H1 (cell line): ENCODE results near the gene NAXE. TPM values are rescaled to one million over a fixed set of nuclear protein-coding genes. Genes with fewer than 3 reads are reported as not detected.
"Not testable (repeated sequence)": the region's sequence is repeated elsewhere in the genome, so short reads cannot be mapped to it uniquely, and the experiment has no call there.

Experiments
- CTCF ChIA-PET: fragments of 300-600 bp; sonication (Branson Sonifier 250); formaldehyde crosslinking; loops from one replicate; lab custom pipeline; 2021; ENCODE audit not compliant: partially characterized antibody; lab: Charles Lee
- POLR2A ChIA-PET: fragments of 300-600 bp; sonication (Branson Sonifier 250); formaldehyde crosslinking; loops from one replicate; lab custom pipeline; 2021; ENCODE audit warnings: inconsistent platforms; ENCODE audit not compliant: partially characterized antibody; lab: Charles Lee
- DNase-seq, 2 experiments: peaks; one replicate each; pipeline versions ENCODE4 v3.0.0 to v3.0.0-alpha.2; 2010 to 2022; ENCODE audit warnings: low spot score in 2 of 2, low read depth in 1 of 2, mixed read lengths in 1 of 2
- FAIRE-seq: peaks from 2 replicates; lab custom pipeline; 2011; peaks lifted over from hg19 to GRCh38; lab: Jason Lieb, UNC
- H2AFZ ChIP-seq: 2 replicates; pipeline ENCODE4 v1.8.1; 2012; ENCODE audit warnings: low read length, inconsistent platforms
- H2AK5ac ChIP-seq: 2 replicates; pipeline ENCODE4 v1.6.1; 2013; ENCODE audit warnings: low read depth, low read length
- H2BK120ac ChIP-seq: replicated peaks from 2 replicates; pipeline ENCODE3; 2013; ENCODE audit warnings: low read depth, low read length, inconsistent platforms
- H2BK12ac ChIP-seq: 2 replicates; pipeline ENCODE4 v1.6.1; 2013; ENCODE audit warnings: low read depth, low read length
- H2BK15ac ChIP-seq: 2 replicates; pipeline ENCODE4 v1.6.1; 2013; ENCODE audit warnings: low read length
- H2BK20ac ChIP-seq: 2 replicates; pipeline ENCODE4 v1.6.1; 2013; ENCODE audit warnings: low read length
- H2BK5ac ChIP-seq: 2 replicates; pipeline ENCODE4 v1.6.1; 2013; ENCODE audit warnings: low read depth, low read length
- H3K14ac ChIP-seq: 2 replicates; pipeline ENCODE4 v1.6.1; 2013; ENCODE audit warnings: inconsistent platforms; ENCODE audit not compliant: insufficient read length
- H3K18ac ChIP-seq: 2 replicates; pipeline ENCODE4 v1.6.1; 2013; ENCODE audit warnings: low read length; ENCODE audit errors: extremely low read depth
- H3K23ac ChIP-seq: 2 replicates; pipeline ENCODE4 v1.6.1; 2013; ENCODE audit warnings: inconsistent platforms; ENCODE audit not compliant: insufficient read length
- H3K23me2 ChIP-seq: 2 replicates; pipeline ENCODE4 v1.6.1; 2013; ENCODE audit warnings: low read depth, low read length
- H3K27ac ChIP-seq: 2 replicates; pipeline ENCODE4 v1.6.1; 2011; ENCODE audit warnings: low read depth, low read length, inconsistent platforms
- H3K27me3 ChIP-seq, 4 experiments: replicated peaks in 1 of 4; 1 replicate in 1 of 4; 2 replicates in 3 of 4; pipeline versions ENCODE4 v1.6.1 to v1.8.1; 2011 to 2013; ENCODE audit warnings: low read length in 3 of 4, mild to moderate bottlenecking in 3 of 4, inconsistent platforms in 2 of 4, mixed read lengths in 2 of 4, moderate library complexity in 1 of 4; ENCODE audit not compliant: control insufficient read depth in 3 of 4, insufficient read depth in 3 of 4; ENCODE audit errors: extremely low read depth in 1 of 4
- H3K36me3 ChIP-seq, 4 experiments: 2 replicates each; pipeline versions ENCODE4 v1.6.1 to v1.8.1; 2011 to 2013; ENCODE audit warnings: mild to moderate bottlenecking in 4 of 4, low read length in 3 of 4, moderate library complexity in 2 of 4, control low read depth in 1 of 4, inconsistent platforms in 1 of 4; ENCODE audit not compliant: insufficient read depth in 4 of 4, control insufficient read depth in 2 of 4
- H3K4ac ChIP-seq: replicated peaks from 2 replicates; pipeline ENCODE3; 2013; ENCODE audit warnings: low read length, low read depth, mixed read lengths, inconsistent platforms; ENCODE audit not compliant: insufficient read length
- H3K4me1 ChIP-seq, 4 experiments: replicated peaks in 1 of 4; 1 replicate in 1 of 4; 2 replicates in 3 of 4; pipeline versions ENCODE4 v1.6.1 to v1.8.1; 2011 to 2013; ENCODE audit warnings: low read length in 3 of 4, inconsistent platforms in 2 of 4, mixed read lengths in 1 of 4; ENCODE audit not compliant: insufficient read depth in 4 of 4, control insufficient read depth in 3 of 4
- H3K4me2 ChIP-seq, 2 experiments: 2 replicates each; pipeline versions ENCODE4 v1.6.1 to v1.8.1; 2011 to 2013; ENCODE audit warnings: low read depth in 2 of 2, low read length in 2 of 2, control low read depth in 1 of 2, inconsistent platforms in 1 of 2, mild to moderate bottlenecking in 1 of 2; ENCODE audit not compliant: insufficient read depth in 1 of 2
- H3K4me3 ChIP-seq, 4 experiments: fragments of 200-600, 300-600 bp in 1 of 4; sonication (generic), shearing (Covaris generic), sonication (Bioruptor Twin) in 1 of 4; 2 replicates each; pipeline versions ENCODE4 v1.5.1 to v1.8.1; 2011 to 2016; ENCODE audit warnings: low read length in 4 of 4, low read depth in 3 of 4, control low read depth in 2 of 4, inconsistent platforms in 2 of 4, mild to moderate bottlenecking in 2 of 4, mixed read lengths in 1 of 4, moderate library complexity in 1 of 4; ENCODE audit not compliant: insufficient read depth in 2 of 4; ENCODE audit errors: extremely low read depth in 1 of 4
- H3K56ac ChIP-seq: replicated peaks from 2 replicates; pipeline ENCODE3; 2013; ENCODE audit warnings: low read depth, mild to moderate bottlenecking, mixed read lengths, low read length, inconsistent platforms; ENCODE audit not compliant: insufficient read length
- H3K79me1 ChIP-seq: 2 replicates; pipeline ENCODE4 v1.6.1; 2013; ENCODE audit warnings: low read depth, low read length, control low read depth
- H3K79me2 ChIP-seq, 2 experiments: 2 replicates each; pipeline versions ENCODE4 v1.6.1 to v1.8.1; 2012 to 2013; ENCODE audit warnings: low read length in 2 of 2, mild to moderate bottlenecking in 2 of 2, inconsistent platforms in 1 of 2; ENCODE audit not compliant: insufficient read depth in 2 of 2, control insufficient read depth in 1 of 2
- H3K9ac ChIP-seq, 4 experiments: replicated peaks in 1 of 4; 1 replicate in 1 of 4; 2 replicates in 3 of 4; pipeline versions ENCODE4 v1.6.1 to v1.8.1; 2011 to 2013; ENCODE audit warnings: low read depth in 3 of 4, low read length in 3 of 4, control low read depth in 2 of 4, mild to moderate bottlenecking in 2 of 4, moderate library complexity in 2 of 4, inconsistent platforms in 1 of 4; ENCODE audit errors: extremely low read depth in 1 of 4
- H3K9me3 ChIP-seq, 2 experiments: 2 replicates each; pipeline versions ENCODE4 v1.6.1 to v1.8.1; 2012 to 2013; ENCODE audit warnings: mild to moderate bottlenecking in 2 of 2, moderate library complexity in 2 of 2, control low read depth in 1 of 2, inconsistent platforms in 1 of 2, low read depth in 1 of 2, low read length in 1 of 2, mixed read lengths in 1 of 2; ENCODE audit not compliant: insufficient read depth in 2 of 2
- H4K20me1 ChIP-seq, 2 experiments: replicated peaks in 1 of 2; 2 replicates each; pipeline versions ENCODE3 to v1.8.1; 2011 to 2013; ENCODE audit warnings: inconsistent platforms in 2 of 2, low read length in 2 of 2, mild to moderate bottlenecking in 1 of 2; ENCODE audit not compliant: insufficient read depth in 2 of 2, control insufficient read depth in 1 of 2
- H4K5ac ChIP-seq: 2 replicates; pipeline ENCODE4 v1.6.1; 2013; ENCODE audit warnings: low read length, low read depth, mixed read lengths, inconsistent platforms; ENCODE audit not compliant: insufficient read length
- H4K8ac ChIP-seq: 2 replicates; pipeline ENCODE4 v1.8.0; 2013; ENCODE audit warnings: mild to moderate bottlenecking, moderate library complexity, low read length, inconsistent platforms; ENCODE audit not compliant: insufficient read depth; ENCODE audit errors: extremely low read depth
- H4K91ac ChIP-seq: replicated peaks from 2 replicates; pipeline ENCODE3; 2013; ENCODE audit warnings: low read length, mixed read lengths, inconsistent platforms; ENCODE audit not compliant: insufficient read length
- WGBS, 2 experiments: shearing (Covaris generic) in 1 of 2; methylation state at CpG; one replicate each; pipeline versions ENCODE4 v1.1.6 to v1.1.7; 2013 to 2015; ENCODE audit warnings: low lambda C conversion rate in 2 of 2, mixed read lengths in 2 of 2, inconsistent platforms in 1 of 2, low coverage in 1 of 2, missing lambda C conversion rate in 1 of 2; ENCODE audit not compliant: insufficient replicate concordance in 2 of 2, insufficient coverage in 1 of 2, insufficient read length in 1 of 2; ENCODE audit errors: extremely low coverage in 1 of 2, missing lambda C conversion rate in 1 of 2; 5-methylcytosine and 5-hydroxymethylcytosine counted together
- polyA plus RNA-seq, 7 experiments: library from polyadenylated mRNA; depleted of rRNA in 3 of 7; stranded (reverse) in 5 of 7; unstranded in 2 of 7; fragments of >200 nt in 5 of 7; fragments of 200-250 nt in 2 of 7; gene quantifications; 1 replicate in 5 of 7; 2 replicates in 1 of 7; 4 replicates in 1 of 7; pipeline versions ENCODE4 v1.2.1 to v1.2.3, GENCODE V29; 2011 to 2013; ENCODE audit warnings: missing spikeins in 2 of 7, mixed read lengths in 2 of 7
- total RNA-seq: library from RNA; stranded (reverse); fragmentation: NEBNext Ultra II Directional; extraction: Animal tissue kit (Norgen Biotek cat#: 25700); gene quantifications from 2 replicates; pipeline ENCODE4 v1.2.1, GENCODE V29; 2021

NAXE gene
- total and polyA plus RNA-seq, 2 of the 8 experiments (the other 6 are each of a cell fraction or from before 2014, with no cell fraction given), result 73.1 to 74.3 TPM

GRCh38 chr1:156631152-156631551, 39.6 kb downstream of the NAXE start:
- not testable (repeated sequence) for H2BK120ac ChIP-seq, H3K9me3 ChIP-seq, H3K36me3 ChIP-seq, H3K27me3 ChIP-seq, H3K4ac ChIP-seq, H3K27ac ChIP-seq, H3K4me3 ChIP-seq, H4K91ac ChIP-seq, H3K18ac ChIP-seq, H4K8ac ChIP-seq, H2AK5ac ChIP-seq, H3K4me1 ChIP-seq, H3K9ac ChIP-seq, FAIRE-seq, H2BK5ac ChIP-seq, H3K14ac ChIP-seq, H2AFZ ChIP-seq, H3K79me1 ChIP-seq, H3K23ac ChIP-seq, H3K23me2 ChIP-seq, H3K56ac ChIP-seq, H3K79me2 ChIP-seq, H2BK20ac ChIP-seq, DNase-seq, H2BK12ac ChIP-seq, H4K20me1 ChIP-seq, H4K5ac ChIP-seq, H3K4me2 ChIP-seq
- ChIA-PET CTCF (interaction anchor here (0.7 to 43.0 kb wide), 11 partner anchors 10 to 176 kb away, joined by 3 to 868 read pairs (median 4); partner anchors contain the start of genes BCAN, CRABP2, HAPLN2 and NES), POLR2A (interaction anchor here (0.6 to 1.5 kb wide), 3 partner anchors 11 to 30 kb away, joined by 3 to 4 read pairs (median 4); partner anchors contain the start of gene HAPLN2)
- WGBS, 2 experiments, result 88% methylated on average over 7 of the region's 9 CpGs; no CpG with 5 or more reads in 1 of the 2 experiments
- 0 out of 2 replicates have a peak overlapping the region, but pooled peaks have one; percentile 2 for H2BK15ac ChIP-seq
